Stimulated activated CD8-positive, alpha-beta memory T cell treated with anti-CD3 and anti-CD28 coated beads, Interleukin-12 subunit alpha, Interleukin-12 subunit beta, amount 100 ng/mL, for 1 hour (primary cell): ENCODE data around the gene POU1F1.
"Not testable (repeated sequence)": the region's sequence is repeated elsewhere in the genome, so short reads cannot be mapped to it uniquely, and the experiment has no call there.

Source experiments
- DNase-seq: peaks from one replicate; pipeline ENCODE4 v3.0.0-alpha.2; 2020; ENCODE audit warnings: low read depth

Gene POU1F1

DNA sequence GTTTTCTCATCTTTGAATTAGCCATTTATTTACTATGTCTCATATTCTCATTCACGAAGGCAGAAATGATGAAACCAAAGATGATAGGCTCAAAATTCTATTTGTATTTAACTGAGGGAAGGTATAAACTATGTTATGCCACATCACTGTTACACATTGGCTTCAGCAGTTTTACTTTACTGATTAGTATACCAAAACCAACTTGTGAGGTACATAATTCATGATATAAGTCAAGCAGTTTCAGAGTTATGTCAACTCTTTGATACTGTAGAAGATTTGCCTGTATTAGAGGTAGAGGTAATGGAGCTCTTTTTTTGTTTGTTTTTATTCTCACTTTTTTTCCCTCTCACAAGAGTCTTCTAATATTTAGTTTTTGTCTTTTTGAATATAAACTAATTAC lies 26.4 kb downstream of the POU1F1 start:
- DNase-seq: no peak

DNA sequence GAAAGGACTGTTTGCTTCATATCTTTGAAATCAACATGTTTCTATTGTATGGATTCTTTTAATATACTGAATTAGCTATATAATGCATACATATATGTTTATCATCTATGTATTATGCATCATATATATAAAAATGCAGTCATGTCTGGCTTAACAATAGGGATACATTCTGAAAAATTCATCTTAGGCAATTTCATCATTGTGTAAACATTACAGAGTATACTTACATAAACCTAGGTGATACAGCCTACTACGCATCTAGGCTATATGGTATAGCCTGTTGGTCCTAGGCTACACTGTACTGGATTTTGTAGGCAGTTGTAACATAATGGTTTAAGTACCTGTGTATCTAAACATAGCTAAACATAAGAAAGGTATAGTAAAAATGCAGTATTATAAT lies 27.6 kb downstream of the POU1F1 start:
- DNase-seq: no peak

DNA sequence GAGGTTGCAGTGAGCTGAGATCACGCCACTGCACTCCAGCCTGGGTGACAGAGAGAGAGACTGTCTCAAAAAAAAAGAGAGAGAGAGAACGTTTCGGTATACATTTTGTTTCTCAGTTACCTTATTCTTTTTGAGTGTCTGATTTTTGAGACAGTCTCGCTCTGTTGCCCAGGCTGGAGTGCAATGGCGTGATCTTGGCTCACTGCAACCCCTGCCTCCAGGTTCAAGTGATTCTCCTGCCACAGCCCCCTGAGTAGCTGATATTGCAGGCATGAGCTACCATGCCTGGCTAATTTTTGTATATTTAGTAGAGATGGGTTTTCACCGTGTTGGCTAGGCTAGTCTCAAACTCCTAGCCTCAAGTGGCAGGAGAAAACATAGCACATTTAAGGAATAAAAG lies 28.2 kb downstream of the POU1F1 start:
- DNase-seq: not testable (repeated sequence)

DNA sequence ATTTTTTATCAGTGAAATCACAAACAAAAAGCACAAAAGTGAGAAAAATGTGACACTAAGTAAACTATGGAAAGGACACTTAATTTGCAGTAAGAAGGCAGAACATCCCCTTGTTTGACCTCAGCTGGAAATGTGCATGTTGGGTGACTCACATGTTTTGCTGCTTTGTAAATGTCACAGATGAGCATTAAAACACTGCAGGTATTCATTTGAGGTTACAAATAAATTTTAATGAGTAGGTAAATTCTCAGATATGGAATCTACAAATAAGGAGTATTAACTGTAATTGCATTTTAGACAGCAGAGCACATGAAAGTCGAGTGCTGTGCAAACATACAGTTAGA lies 29.0 kb downstream of the POU1F1 start:
- DNase-seq: no peak

DNA sequence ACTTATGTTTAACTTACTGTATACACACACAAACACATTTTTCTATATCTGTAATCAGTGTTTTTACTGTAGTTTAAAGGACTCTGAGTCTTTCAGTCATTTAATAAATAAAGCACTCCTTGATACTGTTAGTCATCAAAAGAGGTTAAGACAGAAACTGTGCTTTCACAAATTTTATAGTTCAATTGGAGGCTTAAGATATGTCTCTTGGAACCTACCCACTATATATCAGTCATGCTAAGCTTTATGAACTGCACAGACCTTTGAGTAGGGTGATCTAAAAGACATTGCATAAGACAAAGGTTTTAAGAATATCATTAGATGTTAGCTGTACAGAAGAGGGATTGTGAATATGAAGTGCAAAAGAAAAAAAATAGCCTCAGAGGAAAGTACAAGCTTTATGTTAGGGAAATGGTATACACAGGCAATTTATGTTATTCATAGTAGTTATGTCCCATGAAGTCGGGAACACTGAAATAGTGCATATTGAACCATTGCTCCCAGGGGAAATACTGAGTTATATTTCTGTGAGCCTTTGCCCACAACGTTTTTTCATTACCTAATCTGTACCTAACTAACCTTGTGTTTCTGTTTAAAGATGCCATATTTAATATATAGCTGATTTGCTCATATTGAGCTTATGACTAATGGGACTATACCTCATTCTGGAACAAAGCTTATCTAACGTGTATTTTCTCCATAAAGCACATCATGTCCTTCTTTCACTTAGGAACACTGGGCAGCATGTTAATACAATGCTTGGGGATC lies 29.5 kb downstream of the POU1F1 start:
- DNase-seq: no peak

DNA sequence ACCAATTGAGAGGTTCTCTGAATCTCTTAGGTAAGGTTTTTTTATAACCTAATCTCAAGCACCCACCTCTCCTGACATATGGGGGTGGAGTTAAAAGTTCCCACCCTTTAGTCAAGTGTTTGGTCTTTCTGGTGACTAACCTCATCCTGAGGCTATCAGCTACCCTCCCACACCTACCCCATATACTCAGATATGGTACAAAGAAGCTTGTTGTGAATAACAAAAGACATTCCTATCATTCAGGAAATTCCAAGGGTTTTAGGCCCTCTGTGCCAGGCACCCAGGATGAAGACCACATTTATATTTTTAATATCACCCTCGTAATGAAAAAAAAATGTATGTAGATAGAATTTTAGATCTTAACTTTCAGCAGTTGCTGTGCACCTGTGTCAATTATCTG lies 40.3 kb downstream of the POU1F1 start:
- DNase-seq: no peak

DNA sequence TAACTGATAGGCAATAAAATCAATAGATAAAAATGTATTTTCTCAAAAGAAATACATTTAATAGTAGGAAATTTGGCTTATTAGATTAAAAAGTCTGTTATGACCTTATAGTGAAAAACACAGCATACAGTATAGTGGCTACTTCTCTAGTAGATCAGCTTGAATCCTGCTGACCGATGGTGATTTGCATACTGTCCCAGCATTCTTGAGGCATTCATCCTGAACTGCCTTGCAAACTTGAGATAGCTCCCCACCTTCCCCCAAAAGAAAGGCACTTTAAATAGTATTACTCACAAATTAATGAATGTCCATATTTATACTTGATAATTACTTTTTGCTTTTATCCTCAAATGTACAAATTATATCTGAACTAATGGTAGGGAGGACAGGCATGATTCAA lies 42.6 kb downstream of the POU1F1 start:
- DNase-seq: no peak

DNA sequence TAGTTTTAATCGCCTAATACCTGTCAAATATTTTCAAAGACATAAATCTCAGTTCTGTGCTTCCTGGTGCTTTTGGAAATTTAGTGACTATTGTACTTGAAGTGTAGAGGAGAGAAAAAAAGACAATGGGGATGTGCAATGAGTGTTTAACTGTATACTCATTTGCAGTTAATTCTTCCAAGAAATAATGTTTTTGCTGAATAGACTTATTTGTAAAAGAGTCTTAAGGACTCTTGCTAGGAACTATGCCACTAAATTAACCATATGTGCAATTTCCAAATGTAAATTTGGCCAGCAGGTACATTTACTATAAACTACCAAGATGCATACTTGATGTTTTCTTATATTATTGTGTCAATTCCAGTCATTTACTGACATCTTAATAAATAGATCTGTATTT lies 47.3 kb downstream of the POU1F1 start:
- no peak for DNase-seq

DNA sequence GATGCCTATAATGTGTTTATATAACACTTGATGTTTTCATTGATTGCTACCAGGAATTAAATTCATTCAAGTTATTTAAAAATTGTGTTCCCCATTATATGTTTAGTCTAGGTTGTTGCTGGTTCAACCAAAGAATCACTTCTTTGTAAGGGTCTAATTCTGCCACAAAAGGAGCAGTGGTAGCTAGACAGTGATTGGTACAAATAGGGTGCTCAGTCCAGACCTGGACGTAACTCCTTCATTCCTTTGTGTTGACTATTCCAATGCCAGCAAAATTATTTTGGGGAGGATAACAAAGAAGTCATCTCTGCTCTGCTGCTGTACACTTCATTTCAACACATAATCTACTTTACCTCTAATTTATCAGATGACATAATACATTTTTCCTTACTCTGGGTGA lies 48.1 kb downstream of the POU1F1 start:
- DNase-seq: no peak

DNA sequence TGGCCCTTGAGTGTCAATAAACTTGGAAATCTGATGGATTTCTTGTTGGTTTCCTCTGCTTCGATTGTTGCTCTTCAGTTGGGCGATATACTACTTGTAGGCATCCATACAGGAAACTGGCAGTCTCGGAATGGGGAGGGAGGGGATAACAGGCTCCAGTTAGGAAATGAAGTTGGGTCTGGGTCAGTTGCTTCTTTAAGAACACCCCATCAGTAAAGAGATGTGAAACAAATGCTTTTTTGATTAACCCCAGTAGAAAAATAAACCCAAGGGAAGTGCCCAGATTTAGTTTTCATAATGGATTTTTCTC lies 48.6 kb downstream of the POU1F1 start:
- no peak for DNase-seq

DNA sequence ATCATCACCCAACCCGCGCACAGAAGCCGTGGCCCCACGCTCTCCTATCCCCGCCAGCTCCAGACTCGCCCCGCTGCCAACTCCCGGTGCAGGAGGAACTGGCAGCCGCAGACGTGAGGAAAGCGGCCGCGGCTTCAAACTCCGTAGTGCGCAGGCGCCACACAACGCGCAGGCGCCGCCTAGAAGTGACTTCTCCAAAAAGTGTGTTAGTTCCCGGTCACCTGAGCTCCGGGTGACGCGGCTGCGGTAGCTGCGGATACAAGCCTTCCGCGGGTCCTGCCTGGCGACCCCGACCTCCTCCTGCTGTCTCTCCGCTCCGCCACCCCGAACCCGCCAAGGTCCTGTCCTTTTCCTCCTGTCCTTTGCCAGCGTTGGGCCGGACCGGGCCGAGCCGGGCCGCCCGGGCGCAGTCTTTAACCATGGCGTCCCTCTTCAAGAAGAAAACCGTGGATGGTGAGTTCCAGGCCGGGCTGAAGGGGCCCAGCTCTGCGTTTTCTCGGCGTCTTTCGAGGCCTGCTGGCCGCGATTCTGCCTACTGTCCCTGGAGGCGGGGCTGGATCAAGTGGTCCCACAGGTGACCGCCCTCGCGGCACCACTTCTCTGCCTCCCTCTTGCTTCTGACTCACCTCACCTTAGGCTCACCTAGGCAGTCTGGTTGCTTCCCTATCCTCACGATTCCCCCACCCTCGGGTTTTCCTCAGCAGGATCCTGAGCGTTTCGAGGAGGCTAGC lies 49.1 kb downstream of the POU1F1 start, which contains the start of gene CHMP2B:
TSS of gene CHMP2B (plus strand) at position 206 of the 731 bp plus-strand sequence. CDS start at position 420, 214 bp downstream.
- peak; percentile 84 for DNase-seq

DNA sequence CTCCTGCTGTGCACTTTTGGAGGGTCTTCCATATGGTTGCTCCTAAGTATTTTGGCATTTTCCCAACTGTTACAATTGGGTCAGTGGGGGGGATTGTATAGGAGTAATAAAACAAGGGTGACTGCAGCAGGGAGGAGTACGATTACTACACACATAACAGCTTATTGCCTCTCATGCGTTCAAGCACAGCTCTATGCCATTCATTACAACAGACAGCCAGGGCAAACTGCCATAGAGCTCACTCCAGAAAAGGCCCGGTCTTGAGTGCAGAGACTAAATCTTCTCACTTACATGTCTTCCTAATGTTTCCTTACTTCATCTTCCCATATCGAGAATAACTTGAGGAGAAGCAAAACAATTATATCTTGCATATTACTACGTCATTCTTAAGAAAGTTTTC lies 50.7 kb downstream of the POU1F1 start:
- no peak for DNase-seq

DNA sequence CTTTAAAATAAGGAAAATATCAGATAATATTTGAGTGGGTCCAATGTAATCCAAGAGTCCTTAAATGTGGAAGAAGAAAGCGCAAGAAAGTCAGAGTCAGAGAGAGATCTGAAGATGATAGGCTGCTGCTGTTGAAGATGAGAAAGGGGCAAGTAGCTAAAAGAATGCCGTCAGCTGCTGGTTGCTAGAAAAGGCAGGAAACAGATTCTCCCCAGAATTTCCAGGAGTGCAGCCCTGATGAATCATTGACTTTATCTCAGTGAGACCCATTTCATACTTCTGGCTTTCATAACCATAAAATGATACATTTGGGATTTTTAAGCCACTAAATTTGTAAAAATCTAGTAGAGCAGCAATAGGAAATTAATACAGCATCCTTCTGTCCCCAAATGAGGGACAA lies 56.8 kb downstream of the POU1F1 start:
- DNase-seq: no peak

DNA sequence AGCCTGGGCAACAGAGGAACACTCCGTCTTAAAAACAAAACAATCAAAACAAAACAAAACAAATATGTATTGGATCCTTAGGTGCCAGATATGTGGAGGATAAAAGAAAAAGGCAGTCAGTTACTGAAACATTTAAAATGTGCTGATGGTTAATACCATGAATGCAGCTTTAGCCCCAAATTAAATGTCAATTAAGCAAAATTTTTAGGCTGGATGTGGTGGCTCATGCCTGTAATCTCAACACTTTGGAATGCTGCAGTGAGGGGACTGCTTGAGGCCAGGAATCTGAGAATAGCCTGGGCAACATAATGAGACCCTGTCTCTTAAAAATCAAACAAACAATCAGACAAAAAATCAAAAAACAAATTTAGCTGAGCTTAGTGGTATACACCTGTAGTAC lies 57.8 kb downstream of the POU1F1 start:
- no peak for DNase-seq
